8988T (cell line): ENCODE measurements around the gene LAMTOR5.
"Not testable (repeated sequence)": the region's sequence is repeated elsewhere in the genome, so short reads cannot be mapped to it uniquely, and the experiment has no call there.

Source experiments
- DNase-seq: peaks from one replicate; pipeline ENCODE4 v3.0.0; 2011

Gene LAMTOR5

DNA sequence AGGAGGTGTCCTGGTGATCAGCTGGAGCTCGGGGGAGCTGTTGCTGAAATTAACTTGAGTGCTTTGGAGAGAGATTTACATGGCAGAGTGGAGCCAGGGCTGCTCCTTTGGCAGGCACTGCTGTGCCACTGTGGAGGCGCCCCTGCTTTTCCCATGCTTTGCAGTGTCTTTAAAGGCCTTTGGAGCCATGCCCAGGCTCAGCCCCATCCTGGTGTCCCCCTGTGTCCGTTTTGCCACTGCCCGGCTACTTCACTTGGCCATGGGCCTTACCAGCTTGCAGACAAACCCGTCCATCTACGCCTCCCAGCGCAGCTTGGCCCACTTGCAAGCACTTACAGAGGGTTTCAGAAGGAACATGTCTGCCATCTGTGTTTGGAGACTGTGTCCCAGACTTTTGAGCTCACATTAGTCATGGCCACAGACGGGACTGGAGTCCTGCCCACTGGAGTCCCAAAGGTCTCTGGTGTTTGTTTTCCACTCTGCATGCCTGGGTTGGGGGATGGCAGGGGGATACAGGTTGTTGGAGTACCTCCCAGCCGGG is 18.2 kb upstream of the LAMTOR5 start:
- DNase-seq = no peak

GRCh38 chr1:110424699-110425611 is 17.5 kb upstream of the LAMTOR5 start:
- DNase-seq = no peak

DNA sequence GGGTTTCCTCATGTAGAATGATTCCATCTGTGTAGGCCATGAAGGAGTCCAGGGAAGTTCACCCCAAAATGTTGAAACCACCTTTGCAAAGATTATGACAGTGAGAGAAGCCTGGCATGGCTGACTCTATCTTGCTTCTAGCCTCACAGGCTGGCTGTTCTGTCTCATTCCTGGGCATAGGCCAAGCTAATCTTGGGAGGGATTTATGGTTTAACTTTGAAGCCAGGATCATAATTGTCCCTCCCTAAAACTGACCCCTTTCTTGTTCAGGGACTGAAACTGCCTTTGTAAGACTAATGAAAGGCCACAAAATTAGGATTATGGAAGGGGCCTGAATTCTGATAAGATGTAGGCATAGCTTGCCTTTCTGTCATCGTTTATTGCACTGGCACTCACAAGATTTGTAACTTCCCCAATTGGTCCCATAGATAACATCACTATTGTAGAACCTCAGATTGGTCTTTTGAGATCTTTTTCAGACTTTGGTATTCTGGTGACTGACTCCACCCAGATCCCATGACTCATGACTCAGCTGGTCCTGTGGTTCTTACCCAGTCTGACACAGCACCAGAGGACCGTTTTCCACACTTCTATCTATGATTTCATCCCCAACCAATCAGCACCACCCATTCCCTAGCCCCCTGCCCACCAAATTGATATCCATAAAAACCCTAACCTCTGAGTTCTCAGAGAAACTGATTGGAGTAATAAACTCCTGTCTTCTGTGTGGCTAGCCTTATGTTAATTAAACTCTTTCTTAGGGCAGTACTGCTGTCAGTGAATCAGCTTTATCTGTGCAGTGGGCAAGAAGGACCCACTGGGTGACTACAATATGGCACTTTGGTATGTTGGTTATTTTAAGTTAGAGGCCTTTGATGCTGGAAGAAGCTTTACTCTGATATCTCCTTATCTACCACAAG is 13.6 kb upstream of the LAMTOR5 start:
- DNase-seq = no peak

DNA sequence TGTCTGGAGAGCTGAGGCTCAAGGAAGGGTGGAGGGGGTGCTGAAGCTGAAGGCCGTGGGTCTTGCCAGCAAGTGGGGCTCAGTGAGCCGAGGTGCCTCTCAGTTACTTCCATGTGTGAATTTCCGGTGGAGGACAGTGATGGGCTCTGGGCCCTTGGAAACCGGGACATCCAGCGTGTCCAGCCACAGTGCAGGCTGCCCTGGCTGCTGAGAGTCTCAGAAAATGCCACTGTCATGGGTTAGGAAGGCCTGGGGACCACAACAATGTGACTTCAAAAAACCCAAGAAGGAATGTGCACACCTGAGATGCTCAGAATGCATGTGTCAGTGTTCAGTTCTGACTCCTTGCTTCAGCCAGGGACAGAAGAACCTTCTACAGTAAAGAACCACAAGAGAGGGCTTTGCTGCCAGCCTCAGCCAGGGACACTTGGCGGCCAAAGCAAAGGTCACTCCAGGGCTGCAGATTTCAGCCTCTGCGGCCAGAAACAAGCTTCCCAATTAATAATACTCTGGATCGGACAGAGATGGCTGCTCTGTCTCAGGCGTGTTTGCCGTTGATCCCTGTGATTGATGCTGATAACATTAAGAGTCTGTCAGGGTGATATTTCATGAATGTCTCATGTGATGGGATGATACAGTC is 12.6 kb upstream of the LAMTOR5 start:
- no peak for DNase-seq

DNA sequence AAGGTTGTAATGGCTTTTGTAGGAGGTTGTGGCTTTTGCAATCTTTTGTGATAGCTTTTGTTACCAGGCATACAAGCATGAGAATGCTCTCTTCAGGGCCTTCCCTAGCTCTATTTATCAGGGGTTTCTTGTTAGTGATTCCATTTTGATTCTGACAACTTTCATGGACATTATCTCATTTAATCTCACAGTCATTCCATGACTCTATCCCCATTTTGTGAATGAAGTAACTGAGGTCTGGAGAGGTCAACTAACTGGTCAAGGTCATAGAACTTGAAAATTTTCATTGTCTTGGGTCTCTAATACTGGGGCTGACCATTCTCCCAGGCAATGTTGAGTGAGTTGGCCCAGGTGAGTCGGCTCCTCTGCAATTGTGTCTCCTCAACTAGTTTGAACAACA is 11.2 kb upstream of the LAMTOR5 start:
- DNase-seq = no peak

GRCh38 chr1:110413045-110413444 is 5.6 kb upstream of the LAMTOR5 start:
- not testable (repeated sequence) for DNase-seq

- DNase-seq = peak; percentile 21
These were observed 5.1 kb upstream of the LAMTOR5 start for GRCh38 chr1:110412576-110412975.

DNA sequence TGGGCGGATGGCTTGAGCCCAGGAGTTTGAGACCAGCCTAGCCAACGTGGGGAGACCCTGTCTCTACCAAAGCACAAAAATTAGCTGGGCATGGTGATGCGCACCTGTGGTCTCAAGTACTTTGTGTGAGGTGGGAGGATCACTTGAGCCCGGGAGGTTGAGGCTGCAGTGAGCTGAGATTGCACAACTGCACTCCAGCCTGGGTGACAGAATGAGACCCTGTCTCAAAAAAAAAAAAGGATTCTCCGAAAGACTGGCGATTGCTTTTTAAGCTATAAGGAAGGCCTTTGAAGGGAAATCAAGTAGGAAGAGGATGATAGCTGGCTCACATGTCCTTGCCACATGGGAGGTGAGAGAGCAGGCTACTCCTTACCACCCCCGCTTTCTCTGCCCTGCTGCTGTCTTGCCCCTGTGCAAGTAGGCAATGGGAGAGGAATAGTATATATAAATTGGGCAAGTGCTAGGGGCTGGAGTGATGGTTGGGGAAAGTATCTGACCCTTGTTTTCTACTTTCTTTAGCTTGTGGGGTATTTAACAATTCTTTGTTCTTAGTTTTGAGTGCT is 3.8 kb upstream of the LAMTOR5 start:
- no peak for DNase-seq

DNA sequence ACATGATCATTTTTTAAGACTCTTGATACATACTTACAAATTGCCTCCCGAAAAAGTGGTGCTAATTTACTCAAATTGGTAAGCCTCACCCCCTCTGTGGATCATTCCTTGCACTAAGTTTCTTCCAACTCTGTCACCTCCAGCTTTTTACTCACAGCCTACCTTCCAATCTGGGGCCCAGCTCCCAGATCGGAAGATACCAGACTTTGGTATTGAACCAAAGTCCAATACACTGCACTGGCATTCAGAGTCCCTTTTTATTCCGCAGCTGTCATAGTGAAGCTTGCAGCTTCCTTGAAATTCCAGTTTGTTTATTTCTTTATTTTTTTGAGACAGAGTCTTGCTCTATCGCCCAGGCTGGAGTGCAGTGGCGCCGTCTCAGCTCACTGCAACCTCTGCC is 1.8 kb upstream of the LAMTOR5 start:
- no peak for DNase-seq

DNA sequence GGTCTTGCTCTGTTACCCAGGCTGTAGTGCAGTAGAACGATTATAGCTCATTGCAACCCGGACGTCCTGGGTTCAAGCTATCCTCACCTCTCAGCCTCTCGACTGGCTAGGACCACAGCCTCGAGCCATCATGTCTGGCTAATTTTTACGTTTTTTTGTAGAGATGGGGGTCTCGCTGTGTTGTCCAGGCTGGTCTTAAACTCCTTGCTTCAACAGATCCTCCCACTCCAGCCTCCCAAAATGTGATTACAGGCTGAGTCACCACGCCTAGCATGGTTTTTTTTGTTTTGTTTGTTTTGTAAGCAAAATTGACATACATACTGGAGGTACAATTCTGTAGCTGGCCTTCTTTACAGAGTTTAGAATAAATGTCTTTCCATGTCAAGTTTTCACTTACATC is 994 bp upstream of the LAMTOR5 start:
- no peak for DNase-seq

GRCh38 chr1:110406407-110406806 is 1.1 kb downstream of the LAMTOR5 start:
- not testable (repeated sequence) for DNase-seq

DNA sequence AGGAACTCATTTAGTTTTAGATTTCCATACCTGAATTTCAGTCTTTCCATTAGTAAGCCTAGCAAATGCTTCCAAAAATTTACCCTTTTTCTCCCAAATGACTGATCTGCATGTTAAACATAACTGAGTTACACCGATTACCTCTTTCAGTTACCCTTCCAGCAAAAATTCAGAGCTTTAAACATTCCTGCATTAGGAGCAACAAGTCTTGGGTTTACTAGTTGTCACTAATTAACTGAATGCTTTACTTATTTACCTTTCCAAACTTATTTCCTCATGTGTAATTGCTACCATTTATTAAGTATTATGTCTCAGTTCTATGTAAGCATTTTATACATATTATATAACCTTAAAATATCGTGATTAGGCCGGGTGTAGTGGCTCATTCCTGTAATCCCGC is 3.1 kb downstream of the LAMTOR5 start:
- no peak for DNase-seq

GRCh38 chr1:110403805-110404204 is 3.7 kb downstream of the LAMTOR5 start:
- no peak for DNase-seq

- DNase-seq = not testable (repeated sequence)
These were observed 11.1 kb downstream of the LAMTOR5 start for GRCh38 chr1:110396259-110396958.

- no peak for DNase-seq
These were observed 13.0 kb downstream of the LAMTOR5 start for GRCh38 chr1:110394493-110394820.

DNA sequence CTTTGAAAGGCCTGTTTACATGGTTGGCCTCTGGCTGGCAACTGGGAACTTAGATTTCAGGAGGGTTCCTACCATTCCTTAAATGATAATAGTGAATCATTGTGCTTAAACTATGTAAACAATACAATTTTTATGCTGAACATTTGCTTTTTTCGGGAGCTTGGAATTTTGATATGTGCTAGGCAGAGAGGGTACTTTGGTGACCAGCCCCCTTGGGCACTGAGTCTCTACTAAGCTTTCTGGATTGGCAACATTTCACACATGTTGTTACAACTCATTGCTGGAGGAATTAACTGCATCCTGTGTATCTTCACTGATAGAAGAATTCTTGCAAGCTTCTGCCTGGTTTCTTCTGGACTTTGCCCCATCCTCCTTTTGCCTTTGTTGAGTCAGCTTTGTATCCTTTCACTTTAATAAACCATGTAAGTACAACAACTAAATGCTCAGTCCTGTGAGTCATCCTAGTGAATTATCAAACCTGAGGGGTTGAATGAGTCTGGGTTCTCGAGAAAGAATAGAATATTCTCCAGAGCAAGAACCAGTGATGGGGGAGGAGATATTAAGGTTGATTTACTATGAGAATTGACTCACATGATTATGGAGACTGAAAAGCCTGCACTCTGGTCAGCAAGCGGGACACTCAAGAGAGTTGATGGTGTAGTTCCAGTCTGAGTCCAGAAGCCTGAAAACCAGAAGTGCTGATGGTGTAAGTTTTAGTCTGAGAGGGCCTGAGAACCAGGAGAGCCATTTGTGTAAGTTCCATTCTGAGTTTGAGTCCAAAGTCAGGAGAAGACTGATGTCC is 13.6 kb downstream of the LAMTOR5 start:
- no peak for DNase-seq

DNA sequence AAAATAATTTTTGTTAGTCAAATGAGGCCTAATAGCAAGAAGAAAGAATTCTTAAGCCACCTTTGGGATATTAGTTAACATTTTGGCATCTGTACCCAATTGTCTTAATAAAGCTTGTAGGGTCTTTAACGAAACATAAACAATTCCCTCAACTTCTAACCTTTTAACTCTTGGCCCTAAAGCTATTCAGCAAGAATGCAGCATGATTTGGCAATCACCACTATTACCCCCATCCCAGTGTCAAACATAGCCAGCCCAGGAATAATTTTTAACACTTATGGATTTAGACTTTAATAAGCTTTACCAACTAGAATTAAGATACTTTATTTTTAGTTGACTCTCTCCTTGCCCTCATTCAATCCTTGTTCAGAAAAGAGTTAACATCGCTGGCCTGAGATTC is 14.2 kb downstream of the LAMTOR5 start:
- no peak for DNase-seq

DNA sequence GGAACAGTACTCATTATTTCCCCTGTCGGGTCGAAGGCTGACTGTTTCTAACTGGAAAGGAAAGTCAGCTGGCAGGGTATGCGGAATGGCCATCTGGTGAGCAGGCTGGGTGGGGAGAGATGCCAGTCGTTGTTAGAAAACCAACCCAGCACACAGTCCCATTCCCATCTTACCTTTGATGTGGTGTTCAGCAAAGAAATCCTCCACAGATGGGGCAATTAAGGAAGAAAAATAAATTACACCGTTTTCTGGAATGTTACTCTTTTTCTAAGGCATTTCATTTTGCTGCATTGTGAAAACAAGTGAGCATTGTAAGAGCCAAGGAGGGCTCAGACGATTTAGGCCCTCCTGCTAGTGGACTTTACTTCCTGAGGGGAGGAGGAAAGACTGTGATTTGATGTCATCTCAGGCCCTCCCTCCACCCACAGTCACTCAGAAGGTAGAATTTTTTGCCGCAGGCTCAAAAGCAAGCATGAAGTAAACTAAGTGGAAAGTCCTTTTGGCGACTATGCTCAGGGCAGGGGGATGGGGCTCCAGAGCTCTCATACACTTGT is 16.7 kb downstream of the LAMTOR5 start, which contains the start of gene SLC16A4:
Gene SLC16A4 (minus strand): TSS at position 335 of the 554 bp plus-strand sequence. CDS start 1,703 bp downstream, outside the sequence.
- no peak for DNase-seq

- DNase-seq = no peak
These were observed 17.4 kb downstream of the LAMTOR5 start for GRCh38 chr1:110390096-110390495.

DNA sequence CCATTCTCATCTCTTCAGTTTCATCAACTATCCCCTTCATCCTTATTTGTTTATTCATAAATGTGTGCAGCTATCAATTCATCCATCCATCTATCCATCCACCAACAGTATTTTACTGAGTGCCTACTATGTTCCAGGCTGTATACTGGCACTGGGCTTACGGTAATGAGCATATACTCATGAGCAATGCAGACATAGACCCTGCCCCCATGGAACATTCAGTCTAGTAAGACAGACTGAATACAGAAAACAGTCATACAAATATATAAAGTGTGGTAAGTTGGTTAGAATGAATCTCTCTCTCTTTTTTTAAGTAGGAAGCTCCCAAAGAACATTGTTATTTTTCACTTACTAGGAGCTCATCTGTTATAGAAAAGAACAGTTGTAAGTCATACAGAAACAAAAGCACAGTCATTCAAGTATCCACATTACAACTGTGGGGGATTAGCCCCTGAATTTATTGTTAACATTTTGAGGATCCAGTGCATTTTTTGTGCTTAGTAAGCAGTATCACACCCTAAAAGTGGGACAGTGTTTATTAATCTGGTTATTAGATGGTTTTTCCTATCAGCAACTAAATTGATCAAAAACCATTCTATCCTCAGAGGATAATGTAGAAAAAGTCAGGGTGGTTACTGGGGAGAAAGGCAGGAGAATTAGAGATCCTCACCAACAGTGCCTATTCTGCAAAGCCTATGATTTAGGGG is 20.3 kb downstream of the LAMTOR5 start:
- DNase-seq = no peak
